ENCODE results near the gene PCMT1. TPM values are rescaled to one million over a fixed set of nuclear protein-coding genes. Genes with fewer than 3 reads are reported as not detected.
"Not testable (repeated sequence)": the region's sequence is repeated elsewhere in the genome, so short reads cannot be mapped to it uniquely, and the experiment has no call there.

Gene PCMT1
- total RNA-seq, 1 experiment from 2014 or later: 118 TPM

DNA sequence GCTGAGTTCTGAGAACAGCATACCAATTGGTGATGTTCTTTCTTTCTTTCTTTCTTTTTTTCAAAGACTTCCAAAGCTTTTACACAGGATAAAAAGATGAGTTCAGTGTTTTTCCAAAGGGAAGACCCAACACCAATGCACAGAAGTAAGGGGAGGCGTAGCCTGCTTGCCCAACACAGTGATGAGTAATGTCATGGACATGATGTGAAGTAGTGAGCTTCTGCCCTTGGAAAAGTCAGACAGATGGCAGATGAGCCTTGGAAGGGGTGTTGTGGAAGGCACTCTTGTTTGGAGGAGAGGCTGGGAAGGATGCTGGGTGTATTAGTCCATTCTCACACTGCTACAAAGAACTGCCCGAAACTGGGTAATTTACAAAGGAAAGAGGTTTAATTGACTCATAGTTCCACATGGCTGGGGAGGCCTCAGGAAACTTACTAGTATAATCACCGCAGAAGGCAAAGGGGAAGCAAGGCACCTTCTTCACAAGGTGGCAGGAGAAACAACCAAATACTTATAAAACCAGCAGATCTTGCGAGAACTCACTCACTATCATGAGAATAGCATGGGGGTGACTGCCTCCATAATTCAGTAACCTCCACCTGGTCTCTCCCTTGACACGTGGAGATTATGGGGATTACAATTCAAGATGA, 102.0 kb downstream of the PCMT1 start:
- no peaks in the 10 kb centered on the region for H3K9me3 ChIP-seq
- ChIA-PET CTCF (no interaction called here), POLR2A (no interaction called here)
- Mint-ChIP-seq H3K27me3 (ENCODE audit: insufficient read depth, unreplicated experiment) (no peaks in the 10 kb centered on the region), H3K4me1 (ENCODE audit: low read depth, unreplicated experiment) (peaks cover 22% of the 10 kb centered on the region), H3K36me3 (ENCODE audit: insufficient read depth, unreplicated experiment) (peaks cover 6% of the 10 kb centered on the region), H3K9me3 (ENCODE audit: unreplicated experiment) (no peaks in the 10 kb centered on the region), H3K27ac (ENCODE audit: unreplicated experiment) (no peak overlapping the region), H3K4me3 (ENCODE audit: unreplicated experiment) (no peak overlapping the region)
- TF ChIP-seq, protein P1, sequence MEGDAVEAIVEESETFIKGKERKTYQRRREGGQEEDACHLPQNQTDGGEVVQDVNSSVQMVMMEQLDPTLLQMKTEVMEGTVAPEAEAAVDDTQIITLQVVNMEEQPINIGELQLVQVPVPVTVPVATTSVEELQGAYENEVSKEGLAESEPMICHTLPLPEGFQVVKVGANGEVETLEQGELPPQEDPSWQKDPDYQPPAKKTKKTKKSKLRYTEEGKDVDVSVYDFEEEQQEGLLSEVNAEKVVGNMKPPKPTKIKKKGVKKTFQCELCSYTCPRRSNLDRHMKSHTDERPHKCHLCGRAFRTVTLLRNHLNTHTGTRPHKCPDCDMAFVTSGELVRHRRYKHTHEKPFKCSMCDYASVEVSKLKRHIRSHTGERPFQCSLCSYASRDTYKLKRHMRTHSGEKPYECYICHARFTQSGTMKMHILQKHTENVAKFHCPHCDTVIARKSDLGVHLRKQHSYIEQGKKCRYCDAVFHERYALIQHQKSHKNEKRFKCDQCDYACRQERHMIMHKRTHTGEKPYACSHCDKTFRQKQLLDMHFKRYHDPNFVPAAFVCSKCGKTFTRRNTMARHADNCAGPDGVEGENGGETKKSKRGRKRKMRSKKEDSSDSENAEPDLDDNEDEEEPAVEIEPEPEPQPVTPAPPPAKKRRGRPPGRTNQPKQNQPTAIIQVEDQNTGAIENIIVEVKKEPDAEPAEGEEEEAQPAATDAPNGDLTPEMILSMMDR (IDR thresholded peaks at IDR 0.05; ENCODE audit: insufficient read depth in 1 of 2, low read depth in 1 of 2, low read length in 1 of 2, severe bottlenecking in 1 of 2, unreplicated experiment in 1 of 2): no peak
- H3K4me1 ChIP-seq: peaks cover 25% of the 10 kb centered on the region
- H3K36me3 ChIP-seq (ENCODE audit: control insufficient read depth, insufficient read depth, low read length): no peaks in the 10 kb centered on the region
- no peak overlapping the region for H3K4me3 ChIP-seq (ENCODE audit: low read depth, low read length)
- DNase-seq: no peak
- no TSS peak for BruUV-seq (replicated peaks)
- intact Hi-C loops (cut with micrococcal nuclease; ENCODE audit: unreplicated experiment): no loop called here
- no peaks in the 10 kb centered on the region for H3K27me3 ChIP-seq (replicated peaks; ENCODE audit: control insufficient read depth, insufficient read depth, low read length)

DNA sequence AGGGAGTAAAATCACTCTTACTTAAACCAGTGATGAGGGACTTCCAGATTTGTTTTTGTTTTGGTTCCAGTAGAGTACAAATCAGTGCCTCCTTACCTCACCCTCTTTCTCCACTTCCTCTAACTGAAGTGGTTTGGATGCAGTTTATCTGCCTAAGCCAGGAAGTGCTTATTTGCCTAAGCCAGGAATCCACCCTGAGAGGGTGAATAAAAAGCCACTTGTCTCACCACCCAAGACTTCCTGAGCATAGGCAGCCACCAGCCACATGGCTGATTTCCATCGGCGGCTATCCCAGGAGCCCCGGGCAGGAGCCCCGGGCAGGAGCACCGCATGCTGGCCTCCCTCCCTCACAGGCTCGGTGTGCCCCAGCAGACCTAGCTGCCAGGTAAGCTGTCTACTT, 102.6 kb downstream of the PCMT1 start:
- Histone ChIP-seq H3K36me3 (ENCODE audit: control insufficient read depth, insufficient read depth, low read length) (no peaks in the 10 kb centered on the region), H3K4me1 (peaks cover 27% of the 10 kb centered on the region), H3K9me3 (no peaks in the 10 kb centered on the region), H3K27me3 (replicated peaks; ENCODE audit: control insufficient read depth, insufficient read depth, low read length) (no peaks in the 10 kb centered on the region), H3K4me3 (ENCODE audit: low read depth, low read length) (no peak overlapping the region)
- no peak for DNase-seq
- no peak overlapping the region for H3K27ac Mint-ChIP-seq (ENCODE audit: unreplicated experiment)
- no peaks in the 10 kb centered on the region for H3K27me3 Mint-ChIP-seq (ENCODE audit: insufficient read depth, unreplicated experiment)
- peaks cover 26% of the 10 kb centered on the region for H3K4me1 Mint-ChIP-seq (ENCODE audit: low read depth, unreplicated experiment)
- POLR2A ChIA-PET: no interaction called here
- intact Hi-C loops (cut with micrococcal nuclease; ENCODE audit: unreplicated experiment): no loop called here
- no peak overlapping the region for H3K4me3 Mint-ChIP-seq (ENCODE audit: unreplicated experiment)
- peaks cover 6% of the 10 kb centered on the region for H3K36me3 Mint-ChIP-seq (ENCODE audit: insufficient read depth, unreplicated experiment)
- TF ChIP-seq, protein P1 (IDR thresholded peaks at IDR 0.05; ENCODE audit: insufficient read depth in 1 of 2, low read depth in 1 of 2, low read length in 1 of 2, severe bottlenecking in 1 of 2, unreplicated experiment in 1 of 2): no peak
- H3K9me3 Mint-ChIP-seq (ENCODE audit: unreplicated experiment): no peaks in the 10 kb centered on the region
- CTCF ChIA-PET: no interaction called here
- BruUV-seq (replicated peaks): no TSS peak

DNA sequence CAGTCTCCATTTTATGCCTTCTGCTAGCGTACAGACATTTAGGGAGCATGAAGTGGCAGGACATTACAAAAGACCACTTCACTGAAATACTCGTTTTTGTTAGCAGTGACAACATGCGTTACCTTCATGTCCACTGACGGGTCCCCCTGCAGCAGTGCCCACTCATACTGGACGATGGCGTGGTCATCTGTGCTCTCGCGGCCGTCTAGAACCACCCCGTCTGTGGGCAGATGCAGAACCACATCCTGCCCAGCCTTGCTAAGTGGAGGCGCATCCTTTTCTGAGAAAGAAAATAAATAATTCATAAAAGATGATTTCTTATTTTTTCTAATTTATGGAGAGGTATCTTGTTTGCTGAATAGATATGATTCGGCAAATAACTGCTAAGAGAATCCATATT, 103.3 kb downstream of the PCMT1 start:
- Histone ChIP-seq H3K36me3 (ENCODE audit: control insufficient read depth, insufficient read depth, low read length) (no peaks in the 10 kb centered on the region), H3K4me3 (ENCODE audit: low read depth, low read length) (no peak overlapping the region), H3K4me1 (peaks cover 27% of the 10 kb centered on the region), H3K9me3 (no peaks in the 10 kb centered on the region), H3K27me3 (replicated peaks; ENCODE audit: control insufficient read depth, insufficient read depth, low read length) (no peaks in the 10 kb centered on the region)
- intact Hi-C loops (cut with micrococcal nuclease; ENCODE audit: unreplicated experiment): no loop called here
- TF ChIP-seq, protein P1 (IDR thresholded peaks at IDR 0.05; ENCODE audit: insufficient read depth in 1 of 2, low read depth in 1 of 2, low read length in 1 of 2, severe bottlenecking in 1 of 2, unreplicated experiment in 1 of 2): no peak
- Mint-ChIP-seq H3K9me3 (ENCODE audit: unreplicated experiment) (no peaks in the 10 kb centered on the region), H3K4me3 (ENCODE audit: unreplicated experiment) (no peak overlapping the region), H3K27me3 (ENCODE audit: insufficient read depth, unreplicated experiment) (no peaks in the 10 kb centered on the region), H3K27ac (ENCODE audit: unreplicated experiment) (no peak overlapping the region), H3K36me3 (ENCODE audit: insufficient read depth, unreplicated experiment) (peaks cover 6% of the 10 kb centered on the region), H3K4me1 (ENCODE audit: low read depth, unreplicated experiment) (peaks cover 26% of the 10 kb centered on the region)
- CTCF ChIA-PET: no interaction called here
- POLR2A ChIA-PET: no interaction called here
- no peak for DNase-seq
- BruUV-seq (replicated peaks): no TSS peak

DNA sequence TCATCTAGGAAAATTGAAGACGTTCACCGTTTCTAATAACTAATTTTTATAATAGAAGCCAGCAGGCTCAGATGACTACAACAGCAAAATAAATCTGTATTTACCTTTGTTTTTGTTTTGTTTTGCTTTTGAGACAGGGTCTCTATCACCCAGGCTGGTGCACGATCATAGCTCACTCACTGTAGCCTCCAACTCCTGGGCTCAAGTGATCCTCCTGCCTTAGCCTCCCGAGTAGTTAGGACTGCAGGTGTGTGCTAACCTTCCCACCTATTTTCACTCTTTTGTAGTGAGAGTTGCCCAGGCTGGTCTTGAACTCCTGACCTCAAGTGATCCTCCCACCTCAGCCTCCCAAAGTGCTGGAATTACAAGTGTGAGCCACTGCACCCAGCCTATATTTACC, 104.5 kb downstream of the PCMT1 start:
- H3K36me3 Mint-ChIP-seq (ENCODE audit: insufficient read depth, unreplicated experiment); H3K4me3 ChIP-seq (ENCODE audit: low read depth, low read length); H3K27ac Mint-ChIP-seq (ENCODE audit: unreplicated experiment); H3K9me3 ChIP-seq; BruUV-seq (replicated peaks); H3K9me3 Mint-ChIP-seq (ENCODE audit: unreplicated experiment); H3K27me3 Mint-ChIP-seq (ENCODE audit: insufficient read depth, unreplicated experiment); CTCF ChIA-PET; H3K27me3 ChIP-seq (replicated peaks; ENCODE audit: control insufficient read depth, insufficient read depth, low read length); H3K4me3 Mint-ChIP-seq (ENCODE audit: unreplicated experiment); DNase-seq; H3K36me3 ChIP-seq (ENCODE audit: control insufficient read depth, insufficient read depth, low read length); POLR2A ChIA-PET: not testable (repeated sequence)
- H3K4me1 Mint-ChIP-seq (ENCODE audit: low read depth, unreplicated experiment): peaks cover 26% of the 10 kb centered on the region
- intact Hi-C loops (cut with micrococcal nuclease; ENCODE audit: unreplicated experiment): loop anchor here (2.0 kb wide), 1 partner anchor 13 kb away; no protein-coding TSS in a partner anchor
- peaks cover 27% of the 10 kb centered on the region for H3K4me1 ChIP-seq

Measured in Caco-2 (cell line).